Activated CD4-positive, alpha-beta memory T cell treated with anti-CD3 and anti-CD28 coated beads, Interleukin-2, amount 10 ng/mL, durations not matched to agents 7 days and 5 days (primary cell): ENCODE data around the gene ATOSA. TPM values are rescaled to one million over a fixed set of nuclear protein-coding genes. Genes with fewer than 3 reads are reported as not detected.
A peak's percentile ranks its signal among the peaks of the same experiment; 100 is the strongest.

Experiments used
- CTCF ChIA-PET: fragments of 350-600 bp; sonication (Branson Sonifier 250); formaldehyde crosslinking; loops from one replicate; lab custom pipeline; 2021; ENCODE audit warnings: antibody characterized with exemption, inconsistent platforms; lab: Charles Lee
- POLR2A ChIA-PET: fragments of 350-600 bp; sonication (Branson Sonifier 250); formaldehyde crosslinking; loops from one replicate; lab custom pipeline; 2021; ENCODE audit warnings: antibody characterized with exemption; lab: Charles Lee
- DNase-seq: peaks from one replicate; pipeline ENCODE4 v3.0.0-alpha.2; 2020
- H3K27ac Mint-ChIP-seq: one replicate; pipeline ENCODE4 v1.8.0; 2021; ENCODE audit warnings: mild to moderate bottlenecking, mixed read lengths
- H3K27me3 Mint-ChIP-seq: one replicate; pipeline ENCODE4 v1.8.0; 2021; ENCODE audit warnings: mixed read lengths
- H3K36me3 Mint-ChIP-seq: one replicate; pipeline ENCODE4 v1.8.0; 2021; ENCODE audit warnings: low read depth, mixed read lengths
- H3K4me1 Mint-ChIP-seq: one replicate; pipeline ENCODE4 v1.8.0; 2021; ENCODE audit warnings: mixed read lengths
- H3K4me3 Mint-ChIP-seq: one replicate; pipeline ENCODE4 v1.8.0; 2021; ENCODE audit warnings: mild to moderate bottlenecking, mixed read lengths
- H3K9me3 Mint-ChIP-seq: one replicate; pipeline ENCODE4 v1.8.0; 2021; ENCODE audit warnings: mixed read lengths
- total RNA-seq, 2 experiments: library from RNA; stranded (reverse); gene quantifications; one replicate each; pipeline ENCODE4 v1.2.3, GENCODE V29; 2021

ATOSA gene
- total RNA-seq: 10 to 100 TPM; 44.9 to 46.6 TPM

GRCh38 chr15:52679232-52680040 is at the start of gene ATOSA:
TSS of gene ATOSA (minus strand) at chr15:52679388. CDS start at chr15:52678021, 1,367 bp downstream.
- H3K27ac Mint-ChIP-seq: peak within 1 kb of the TSS; percentile 100

DNA sequence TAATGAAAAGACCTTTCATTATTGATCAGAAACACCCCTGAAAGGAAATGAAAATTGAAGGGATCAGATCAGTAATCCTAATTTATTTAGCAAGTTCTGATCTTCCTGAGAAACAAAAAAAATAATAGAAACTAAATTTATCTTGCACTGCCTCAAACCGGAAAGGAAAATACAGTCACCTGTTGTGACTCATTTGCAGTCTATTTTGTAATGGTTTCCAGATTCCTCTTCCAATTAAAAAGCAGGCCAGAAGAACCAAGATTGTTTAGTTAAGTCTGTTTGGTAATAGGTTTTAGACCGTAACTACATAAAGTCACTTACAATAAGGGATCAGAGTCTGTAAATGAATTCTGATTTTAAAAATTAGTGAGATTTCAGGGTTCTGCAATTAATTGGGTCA is 49.7 kb upstream of the ATOSA start:
- POLR2A ChIA-PET: interaction anchor here (1.2 kb wide), 1 partner anchor 201 kb away, joined by 4 read pairs; the partner anchor contains the start of gene MYO5A
- H3K27me3 Mint-ChIP-seq: no peaks in the 10 kb centered on the region
- no peak for DNase-seq
- H3K4me1 Mint-ChIP-seq: peaks cover 41% of the 10 kb centered on the region
- no peaks in the 10 kb centered on the region for H3K9me3 Mint-ChIP-seq
- no peaks in the 10 kb centered on the region for H3K36me3 Mint-ChIP-seq
- no peak overlapping the region for H3K27ac Mint-ChIP-seq
- CTCF ChIA-PET: interaction anchor here (3.2 to 7.8 kb wide), 2 partner anchors 398 to 473 kb away, joined by 17 to 145 read pairs; no protein-coding TSS in a partner anchor
- H3K4me3 Mint-ChIP-seq: no peak overlapping the region

More at GRCh38 chr15:52679232-52680040, at the start of gene ATOSA:
- ChIA-PET CTCF (interaction anchor here (0.7 to 1.2 kb wide), 3 partner anchors 20 to 215 kb away, joined by 3 to 4 read pairs (median 4); no protein-coding TSS in a partner anchor), POLR2A (interaction anchor here (0.6 to 2.3 kb wide), 20 partner anchors 9 to 659 kb away, joined by 3 to 12 read pairs (median 4); partner anchors contain the start of gene ARPP19)
- peak within 1 kb of the TSS; percentile 100 for H3K4me3 Mint-ChIP-seq
- H3K36me3 Mint-ChIP-seq: peaks cover 33% of the 10 kb centered on the region
- peaks cover 3% of the 10 kb centered on the region for H3K27me3 Mint-ChIP-seq
- peaks cover 50% of the 10 kb centered on the region for H3K4me1 Mint-ChIP-seq
- DNase-seq: peak; percentile 94
- H3K9me3 Mint-ChIP-seq: no peaks in the 10 kb centered on the region

GRCh38 chr15:52727815-52728214 is 48.6 kb upstream of the ATOSA start:
- Mint-ChIP-seq H3K9me3 (no peaks in the 10 kb centered on the region), H3K27ac (no peak overlapping the region), H3K4me3 (no peak overlapping the region), H3K27me3 (no peaks in the 10 kb centered on the region), H3K36me3 (no peaks in the 10 kb centered on the region), H3K4me1 (peaks cover 31% of the 10 kb centered on the region)
- no peak for DNase-seq
- ChIA-PET CTCF (interaction anchor here (1.5 kb wide), 1 partner anchor 8 kb away, joined by 3 read pairs; no protein-coding TSS in a partner anchor), POLR2A (no interaction called here)

DNA sequence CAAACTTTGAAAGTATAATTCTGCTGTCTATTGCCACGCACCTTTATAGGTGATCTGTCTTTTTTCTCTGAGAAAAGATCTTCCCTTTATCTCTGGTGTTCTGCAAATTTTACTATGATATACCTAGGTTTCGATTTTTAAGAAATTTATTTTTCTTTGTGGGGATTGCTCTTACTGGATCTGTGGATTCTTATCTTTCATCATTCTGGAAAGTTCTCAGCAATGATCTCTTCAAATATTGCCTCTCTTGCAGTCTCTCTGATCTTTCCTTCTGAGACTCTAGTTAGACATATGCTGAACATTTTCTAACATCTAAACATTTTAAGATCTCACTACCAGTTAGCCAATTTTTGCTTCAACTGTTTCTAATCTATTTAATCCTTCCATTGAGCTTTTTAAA is 47.0 kb upstream of the ATOSA start:
- ChIA-PET CTCF (interaction anchor here (1.5 kb wide), 1 partner anchor 10 kb away, joined by 3 read pairs; no protein-coding TSS in a partner anchor), POLR2A (no interaction called here)
- no peaks in the 10 kb centered on the region for H3K9me3 Mint-ChIP-seq
- H3K36me3 Mint-ChIP-seq: no peaks in the 10 kb centered on the region
- H3K4me3 Mint-ChIP-seq: no peak overlapping the region
- no peaks in the 10 kb centered on the region for H3K27me3 Mint-ChIP-seq
- no peak overlapping the region for H3K27ac Mint-ChIP-seq
- DNase-seq: no peak
- peaks cover 21% of the 10 kb centered on the region for H3K4me1 Mint-ChIP-seq

GRCh38 chr15:52718551-52718950 is 39.4 kb upstream of the ATOSA start:
- H3K4me1 Mint-ChIP-seq: no peaks in the 10 kb centered on the region
- DNase-seq: no peak
- H3K4me3 Mint-ChIP-seq: no peak overlapping the region
- POLR2A ChIA-PET: no interaction called here
- CTCF ChIA-PET: interaction anchor here (1.1 kb wide), 1 partner anchor 462 kb away, joined by 3 read pairs; no protein-coding TSS in a partner anchor
- H3K27me3 Mint-ChIP-seq: no peaks in the 10 kb centered on the region
- H3K27ac Mint-ChIP-seq: no peak overlapping the region
- H3K36me3 Mint-ChIP-seq: no peaks in the 10 kb centered on the region
- H3K9me3 Mint-ChIP-seq: no peaks in the 10 kb centered on the region

GRCh38 chr15:52717924-52718323 is 38.7 kb upstream of the ATOSA start:
- ChIA-PET POLR2A (no interaction called here), CTCF (interaction anchor here (1.1 kb wide), 1 partner anchor 461 kb away, joined by 3 read pairs; no protein-coding TSS in a partner anchor)
- no peak overlapping the region for H3K27ac Mint-ChIP-seq
- DNase-seq: no peak
- H3K36me3 Mint-ChIP-seq: no peaks in the 10 kb centered on the region
- H3K9me3 Mint-ChIP-seq: no peaks in the 10 kb centered on the region
- no peak overlapping the region for H3K4me3 Mint-ChIP-seq
- no peaks in the 10 kb centered on the region for H3K4me1 Mint-ChIP-seq
- H3K27me3 Mint-ChIP-seq: no peaks in the 10 kb centered on the region

DNA sequence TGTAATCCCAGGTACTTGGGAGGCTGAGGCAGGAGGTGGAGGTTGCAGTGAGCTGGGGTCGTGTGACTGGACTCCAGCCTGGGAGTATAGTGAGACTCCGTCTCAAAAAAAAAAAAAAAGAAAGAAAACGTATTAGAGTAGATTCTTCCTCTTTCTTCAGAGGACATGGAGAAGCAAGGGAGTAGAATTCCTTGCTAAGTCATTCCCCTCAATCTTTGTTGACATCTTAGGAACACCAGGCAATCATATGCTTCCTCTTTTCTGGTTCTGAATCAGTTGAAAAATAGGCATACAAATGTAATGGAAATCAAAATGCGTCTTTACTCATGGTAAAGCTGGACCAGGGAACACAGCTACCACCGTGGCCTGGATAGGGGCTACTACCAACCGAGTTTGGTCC is 38.3 kb upstream of the ATOSA start:
- no peak for DNase-seq
- ChIA-PET POLR2A (no interaction called here), CTCF (no interaction called here)
- H3K4me3 Mint-ChIP-seq: no peak overlapping the region
- H3K27me3 Mint-ChIP-seq: no peaks in the 10 kb centered on the region
- H3K27ac Mint-ChIP-seq: no peak overlapping the region
- no peaks in the 10 kb centered on the region for H3K9me3 Mint-ChIP-seq
- no peaks in the 10 kb centered on the region for H3K36me3 Mint-ChIP-seq
- H3K4me1 Mint-ChIP-seq: no peaks in the 10 kb centered on the region

DNA sequence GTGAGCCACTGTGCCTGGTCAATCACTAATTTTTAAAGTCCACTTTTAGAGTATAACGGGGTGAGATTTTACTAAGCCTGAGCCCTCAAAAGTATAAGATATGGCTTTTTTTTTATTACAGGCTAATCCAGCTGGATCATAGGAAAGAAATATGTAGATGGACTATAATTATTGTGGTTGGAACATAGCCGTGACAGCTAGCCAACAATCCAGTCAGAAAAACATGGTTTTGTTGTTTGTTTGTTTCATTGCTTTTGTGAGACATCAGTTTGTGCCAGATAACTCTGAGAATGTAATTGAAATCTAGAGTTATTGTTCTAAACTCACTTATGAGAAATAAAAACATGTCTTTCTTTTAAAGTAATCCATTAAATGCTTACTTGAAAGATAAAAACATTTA is 37.3 kb upstream of the ATOSA start:
- DNase-seq: no peak
- H3K4me3 Mint-ChIP-seq: no peak overlapping the region
- H3K9me3 Mint-ChIP-seq: no peaks in the 10 kb centered on the region
- H3K27me3 Mint-ChIP-seq: no peaks in the 10 kb centered on the region
- ChIA-PET CTCF (no interaction called here), POLR2A (no interaction called here)
- H3K27ac Mint-ChIP-seq: no peak overlapping the region
- H3K4me1 Mint-ChIP-seq: no peaks in the 10 kb centered on the region
- no peaks in the 10 kb centered on the region for H3K36me3 Mint-ChIP-seq

DNA sequence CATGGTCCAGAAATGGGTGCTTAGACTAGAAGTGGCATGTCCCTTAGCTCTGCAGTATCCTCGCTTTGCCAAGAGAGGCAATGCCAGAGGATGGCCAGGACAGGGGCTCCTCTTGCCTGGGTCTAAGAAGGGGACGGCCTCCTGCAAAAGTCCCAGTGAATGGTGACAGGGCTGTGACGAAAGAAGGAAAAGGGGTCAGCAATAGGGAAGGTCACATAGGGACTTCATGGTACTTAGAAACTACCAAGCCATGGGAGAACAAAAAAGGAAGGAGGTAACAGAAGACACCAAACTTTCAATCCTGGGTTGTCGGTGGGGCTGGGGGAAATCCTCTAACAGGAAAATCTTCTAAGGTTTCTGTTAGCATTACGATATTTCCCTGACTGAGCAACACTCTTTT is 36.2 kb upstream of the ATOSA start:
- POLR2A ChIA-PET: no interaction called here
- CTCF ChIA-PET: no interaction called here
- DNase-seq: no peak
- Mint-ChIP-seq H3K27me3 (no peaks in the 10 kb centered on the region), H3K4me1 (peaks cover 3% of the 10 kb centered on the region), H3K36me3 (no peaks in the 10 kb centered on the region), H3K27ac (no peak overlapping the region), H3K4me3 (no peak overlapping the region), H3K9me3 (no peaks in the 10 kb centered on the region)

GRCh38 chr15:52714968-52715367 is 35.8 kb upstream of the ATOSA start:
- no peak for DNase-seq
- Mint-ChIP-seq H3K9me3 (no peaks in the 10 kb centered on the region), H3K27me3 (no peaks in the 10 kb centered on the region), H3K27ac (no peak overlapping the region), H3K4me1 (peaks cover 5% of the 10 kb centered on the region), H3K4me3 (no peak overlapping the region), H3K36me3 (no peaks in the 10 kb centered on the region)
- CTCF ChIA-PET: no interaction called here
- POLR2A ChIA-PET: no interaction called here

- Mint-ChIP-seq H3K9me3 (no peaks in the 10 kb centered on the region), H3K27me3 (no peaks in the 10 kb centered on the region), H3K27ac (no peak overlapping the region), H3K36me3 (no peaks in the 10 kb centered on the region), H3K4me1 (peaks cover 5% of the 10 kb centered on the region), H3K4me3 (no peak overlapping the region)
- CTCF ChIA-PET: no interaction called here
- POLR2A ChIA-PET: no interaction called here
- DNase-seq: no peak
Measured at GRCh38 chr15:52710708-52711389, 31.7 kb upstream of the ATOSA start.

DNA sequence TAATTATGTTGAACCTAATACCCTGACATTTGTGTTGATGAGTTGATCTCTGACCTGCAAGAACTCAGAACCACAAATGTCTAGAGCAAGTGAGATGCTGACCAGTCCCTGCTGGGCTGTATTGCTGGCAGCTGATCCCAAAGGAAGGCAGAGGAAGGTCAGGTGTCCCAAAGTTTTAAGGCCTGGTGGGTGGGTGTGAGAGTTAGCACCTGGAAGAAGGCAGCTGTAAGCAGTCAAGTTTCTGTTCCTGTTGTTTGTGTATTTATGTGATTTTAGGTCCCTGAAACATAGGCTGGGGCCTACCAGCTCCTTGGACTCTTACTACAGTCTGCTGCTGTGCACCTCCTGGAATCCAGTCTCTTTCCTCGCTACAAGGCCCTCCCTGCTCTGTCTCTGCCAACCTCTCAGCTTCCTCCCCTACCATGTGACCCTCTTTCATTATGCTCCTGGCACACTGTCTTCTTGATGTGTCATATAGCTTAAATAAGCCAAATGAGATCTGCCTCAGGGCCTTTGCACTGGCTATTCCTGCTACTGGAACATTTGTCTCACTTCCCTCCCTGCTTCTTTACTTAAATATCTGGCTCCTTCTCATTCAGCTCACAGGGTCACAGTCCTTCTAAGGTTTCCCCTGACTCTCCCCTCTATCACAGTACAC is 31.0 kb upstream of the ATOSA start:
- DNase-seq: no peak
- Mint-ChIP-seq H3K9me3 (no peaks in the 10 kb centered on the region), H3K36me3 (no peaks in the 10 kb centered on the region), H3K27me3 (no peaks in the 10 kb centered on the region), H3K27ac (no peak overlapping the region), H3K4me3 (no peak overlapping the region), H3K4me1 (peaks cover 5% of the 10 kb centered on the region)
- CTCF ChIA-PET: no interaction called here
- POLR2A ChIA-PET: no interaction called here
